ENCODE measurements around the gene C14orf119. TPM values are rescaled to one million over a fixed set of nuclear protein-coding genes. Genes with fewer than 3 reads are reported as not detected.

C14orf119 gene
- total RNA-seq, 3 donors from 2014 or later (not counting 1 experiment from before 2014, with no cell fraction given): 10.6 to 19.0 (median 14.7) TPM

DNA sequence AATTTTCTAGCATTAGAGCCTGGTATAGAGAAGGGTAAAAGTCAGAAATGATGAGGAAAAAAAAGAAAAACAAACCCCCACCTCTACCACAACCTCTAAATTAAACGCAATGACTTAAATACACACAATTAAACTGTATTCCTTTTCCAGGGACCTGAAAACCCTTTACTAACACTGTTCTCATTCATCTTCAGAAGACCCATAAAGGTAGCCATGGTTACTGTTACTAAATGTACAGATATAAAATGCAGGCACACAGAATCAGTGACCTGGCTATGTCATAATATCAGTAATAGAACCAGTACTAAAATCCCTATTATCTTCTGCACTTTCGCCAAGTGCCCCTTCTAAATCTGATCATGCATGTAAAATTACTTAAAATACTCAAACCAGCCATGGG, 1.8 kb upstream of the C14orf119 start:
- no peaks in the 10 kb centered on the region for H3K27me3 Mint-ChIP-seq (ENCODE audit: low read depth in 2 of 2)

DNA sequence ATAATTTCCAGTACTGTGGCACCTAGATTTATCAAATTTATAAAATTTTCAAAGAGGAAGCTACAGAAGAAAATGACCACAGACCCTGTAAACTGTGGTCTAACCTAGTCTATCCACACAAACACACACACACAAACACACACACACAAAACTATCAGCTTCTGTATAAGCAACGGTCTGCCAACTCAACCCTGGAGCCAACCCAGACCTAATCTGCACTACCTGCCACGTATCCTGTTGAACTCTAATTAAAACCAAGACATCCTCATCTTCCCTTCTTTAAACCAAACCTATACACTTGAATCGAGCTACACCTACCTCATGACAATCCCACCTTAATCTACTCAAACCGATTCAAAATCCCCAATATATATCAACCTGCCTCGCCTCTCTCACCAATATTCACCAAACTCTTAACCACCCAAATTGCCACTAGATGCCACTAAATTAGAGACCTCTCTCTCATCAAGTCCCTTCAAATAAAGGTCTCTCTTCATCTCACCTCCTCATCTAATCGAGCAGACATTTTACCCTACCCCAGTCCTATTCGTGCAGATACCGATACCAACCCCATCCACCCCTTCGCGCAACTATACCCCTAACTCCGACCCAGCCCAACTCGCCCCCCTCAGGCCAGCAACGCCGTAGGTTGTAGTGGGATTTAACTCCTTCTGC, 1.2 kb upstream of the C14orf119 start:
- Mint-ChIP-seq H3K27ac (no peak overlapping the region), H3K4me1 (peaks cover 22 to 27% of the 10 kb centered on the region in 2 donors), H3K27me3 (ENCODE audit: low read depth in 2 of 2) (no peaks in the 10 kb centered on the region), H3K4me3 (no peak overlapping the region), H3K9me3 (no peaks in the 10 kb centered on the region), H3K36me3 (peaks cover 7% of the 10 kb centered on the region)
- H3K27me3 ChIP-seq (ENCODE audit: control insufficient read depth, insufficient read depth, low read length): no peaks in the 10 kb centered on the region
- H3K9me3 ChIP-seq (ENCODE audit: control insufficient read depth, insufficient read depth, low read length): no peaks in the 10 kb centered on the region
- peak overlapping the region; percentile 68 for H3K4me3 ChIP-seq (ENCODE audit: low read length)
- TF ChIP-seq, protein P1, sequence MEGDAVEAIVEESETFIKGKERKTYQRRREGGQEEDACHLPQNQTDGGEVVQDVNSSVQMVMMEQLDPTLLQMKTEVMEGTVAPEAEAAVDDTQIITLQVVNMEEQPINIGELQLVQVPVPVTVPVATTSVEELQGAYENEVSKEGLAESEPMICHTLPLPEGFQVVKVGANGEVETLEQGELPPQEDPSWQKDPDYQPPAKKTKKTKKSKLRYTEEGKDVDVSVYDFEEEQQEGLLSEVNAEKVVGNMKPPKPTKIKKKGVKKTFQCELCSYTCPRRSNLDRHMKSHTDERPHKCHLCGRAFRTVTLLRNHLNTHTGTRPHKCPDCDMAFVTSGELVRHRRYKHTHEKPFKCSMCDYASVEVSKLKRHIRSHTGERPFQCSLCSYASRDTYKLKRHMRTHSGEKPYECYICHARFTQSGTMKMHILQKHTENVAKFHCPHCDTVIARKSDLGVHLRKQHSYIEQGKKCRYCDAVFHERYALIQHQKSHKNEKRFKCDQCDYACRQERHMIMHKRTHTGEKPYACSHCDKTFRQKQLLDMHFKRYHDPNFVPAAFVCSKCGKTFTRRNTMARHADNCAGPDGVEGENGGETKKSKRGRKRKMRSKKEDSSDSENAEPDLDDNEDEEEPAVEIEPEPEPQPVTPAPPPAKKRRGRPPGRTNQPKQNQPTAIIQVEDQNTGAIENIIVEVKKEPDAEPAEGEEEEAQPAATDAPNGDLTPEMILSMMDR (IDR thresholded peaks at IDR 0.05): no peak
- WGBS (ENCODE audit: insufficient coverage): under 1% methylated on average over 13 of the region's 14 CpGs
- peaks cover 49% of the 10 kb centered on the region for H3K36me3 ChIP-seq (ENCODE audit: control insufficient read depth, insufficient read depth, low read length)
- intact Hi-C loops (cut with micrococcal nuclease): loop anchor here (2.0 to 10.0 kb wide), 3 partner anchors 23 to 211 kb away; partner anchors contain the start of genes BCL2L2, PPP1R3E and PSMB5
- DNase-seq: no peak
- no peak for ATAC-seq
- peaks cover 15% of the 10 kb centered on the region for H3K4me1 ChIP-seq (ENCODE audit: control insufficient read depth, insufficient read depth, low read length)
- H3K27ac ChIP-seq (ENCODE audit: low read length): peak overlapping the region; percentile 92

More for the DNA sequence above, 1.8 kb upstream of the C14orf119 start:
- H3K4me3 ChIP-seq (ENCODE audit: low read length): no peak overlapping the region
- no peaks in the 10 kb centered on the region for H3K9me3 Mint-ChIP-seq
- H3K27ac Mint-ChIP-seq: no peak overlapping the region
- H3K4me1 ChIP-seq (ENCODE audit: control insufficient read depth, insufficient read depth, low read length): peaks cover 15% of the 10 kb centered on the region
- whole genome bisulfite sequencing (ENCODE audit: insufficient coverage): 86% methylated on average over 1 of the region's 2 CpGs
- H3K36me3 ChIP-seq (ENCODE audit: control insufficient read depth, insufficient read depth, low read length): peaks cover 51% of the 10 kb centered on the region
- H3K4me3 Mint-ChIP-seq: no peak overlapping the region
- H3K9me3 ChIP-seq (ENCODE audit: control insufficient read depth, insufficient read depth, low read length): no peaks in the 10 kb centered on the region
- intact Hi-C loops (cut with micrococcal nuclease): loop anchor here (10.0 kb wide), 1 partner anchor 211 kb away; the partner anchor contains the start of genes BCL2L2 and PPP1R3E
- ATAC-seq (no peak), DNase-seq (no peak)
- H3K27ac ChIP-seq (ENCODE audit: low read length): no peak overlapping the region
- H3K27me3 ChIP-seq (ENCODE audit: control insufficient read depth, insufficient read depth, low read length): no peaks in the 10 kb centered on the region
- peaks cover 22 to 27% of the 10 kb centered on the region in 2 donors for H3K4me1 Mint-ChIP-seq
- H3K36me3 Mint-ChIP-seq: peaks cover 7% of the 10 kb centered on the region
- TF ChIP-seq, protein P1 (IDR thresholded peaks at IDR 0.05): no peak

DNA sequence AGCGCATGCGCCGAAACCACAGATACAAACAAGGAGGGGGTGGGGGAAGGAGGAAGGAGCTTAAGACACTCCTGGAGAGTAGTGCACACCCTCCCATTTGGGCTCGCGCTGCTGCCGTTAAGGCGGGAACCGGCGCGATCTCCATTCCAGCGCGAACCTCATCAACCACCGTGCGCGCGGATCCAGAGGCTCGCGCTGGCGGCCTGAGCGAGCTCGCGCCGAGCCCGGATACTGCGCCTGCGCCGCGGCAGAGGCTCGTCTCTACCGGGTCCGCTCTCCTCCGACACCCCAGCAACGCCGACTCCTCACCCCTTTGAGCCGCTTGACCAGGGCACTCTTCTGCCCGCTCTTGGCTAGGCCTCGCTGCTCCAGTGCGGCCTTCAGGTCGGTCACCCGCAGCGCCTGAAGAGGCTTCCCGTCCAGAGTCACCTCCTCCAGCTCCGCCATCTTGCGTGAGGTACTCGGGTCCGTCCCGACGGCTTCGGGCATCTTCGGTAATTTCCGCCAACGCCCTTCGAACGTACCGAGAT, 574 bp upstream of the C14orf119 start, which contains the start of gene ACIN1:
ACIN1 (minus strand) TSS at position 471 of the 530 bp plus-strand sequence; CDS start at position 447, 24 bp downstream.
- Mint-ChIP-seq H3K36me3 (peaks cover under 1% of the 10 kb centered on the region), H3K4me3 (no peak within 1 kb of the TSS), H3K27me3 (ENCODE audit: low read depth in 2 of 2) (no peaks in the 10 kb centered on the region), H3K4me1 (peaks cover 22% of the 10 kb centered on the region in 2 donors), H3K9me3 (no peaks in the 10 kb centered on the region), H3K27ac (no peak within 1 kb of the TSS)
- H3K36me3 ChIP-seq (ENCODE audit: control insufficient read depth, insufficient read depth, low read length): peaks cover 43% of the 10 kb centered on the region
- H3K27ac ChIP-seq (ENCODE audit: low read length): peak within 1 kb of the TSS; percentile 92
- DNase-seq (peak; percentile 89 to 100), ATAC-seq (peak; percentile 35 to 52 (median 44))
- under 1% methylated on average over 55 of the region's 55 CpGs for WGBS (ENCODE audit: insufficient coverage)
- TF ChIP-seq, protein P1 (IDR thresholded peaks at IDR 0.05): no peak
- H3K9me3 ChIP-seq (ENCODE audit: control insufficient read depth, insufficient read depth, low read length): no peaks in the 10 kb centered on the region
- no peaks in the 10 kb centered on the region for H3K27me3 ChIP-seq (ENCODE audit: control insufficient read depth, insufficient read depth, low read length)
- peaks cover 15% of the 10 kb centered on the region for H3K4me1 ChIP-seq (ENCODE audit: control insufficient read depth, insufficient read depth, low read length)
- intact Hi-C loops (cut with micrococcal nuclease): loop anchor here (1.0 to 10.0 kb wide), 5 partner anchors 24 to 505 kb away; partner anchors contain the start of genes BCL2L2, DAD1, PABPN1 and PPP1R3E
- H3K4me3 ChIP-seq (ENCODE audit: low read length): peak within 1 kb of the TSS; percentile 68
